ENCODE measurements around the gene SRSF6.
"Not testable (repeated sequence)": the region's sequence is repeated elsewhere in the genome, so short reads cannot be mapped to it uniquely, and the experiment has no call there.

The SRSF6 gene

GRCh38 chr20:43472671-43473380, 15.1 kb downstream of the SRSF6 start:
- Mint-ChIP-seq H3K9me3 (no peaks in the 10 kb centered on the region), H3K36me3 (ENCODE audit: insufficient read depth) (peaks cover 25% of the 10 kb centered on the region), H3K4me3 (no peak overlapping the region), H3K27me3 (no peaks in the 10 kb centered on the region), H3K4me1 (ENCODE audit: low read depth in 2 of 2) (no peaks in the 10 kb centered on the region), H3K27ac (no peak overlapping the region)
- ATAC-seq (replicated peaks) (no peak), DNase-seq (no peak)

GRCh38 chr20:43473381-43473704, 15.6 kb downstream of the SRSF6 start:
- DNase-seq = no peak
- Mint-ChIP-seq H3K4me3 (no peak overlapping the region), H3K36me3 (ENCODE audit: insufficient read depth) (peaks cover 19% of the 10 kb centered on the region), H3K9me3 (no peaks in the 10 kb centered on the region), H3K27me3 (no peaks in the 10 kb centered on the region), H3K4me1 (ENCODE audit: low read depth in 2 of 2) (no peaks in the 10 kb centered on the region), H3K27ac (no peak overlapping the region)
- ATAC-seq (replicated peaks) = no peak

DNA sequence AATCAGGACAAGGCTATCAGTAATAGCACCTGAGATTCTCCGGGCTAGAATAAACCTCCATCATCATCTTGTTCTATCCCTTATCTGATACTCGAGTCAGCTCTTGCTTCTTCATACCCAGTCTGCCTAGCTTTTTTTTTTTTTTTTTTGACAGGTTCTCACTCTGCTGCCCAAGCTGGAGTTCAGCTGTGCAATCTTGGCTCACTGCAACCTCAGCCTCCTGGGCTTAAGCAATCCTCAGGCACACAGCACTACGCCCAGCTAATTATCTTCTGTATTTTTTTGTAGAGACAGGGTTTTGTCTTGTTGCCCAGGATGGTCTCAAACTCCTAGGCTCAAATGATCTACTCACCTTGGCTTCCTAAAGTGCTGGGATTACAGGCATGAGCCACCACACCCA, 19.5 kb downstream of the SRSF6 start:
- Mint-ChIP-seq H3K4me3 (no peak overlapping the region), H3K4me1 (ENCODE audit: low read depth in 2 of 2) (no peaks in the 10 kb centered on the region), H3K27ac (no peak overlapping the region), H3K36me3 (ENCODE audit: insufficient read depth) (peaks cover 5% of the 10 kb centered on the region), H3K27me3 (peaks cover 0 to 13% of the 10 kb centered on the region in 2 donors), H3K9me3 (no peaks in the 10 kb centered on the region)
- ATAC-seq (replicated peaks) (no peak), DNase-seq (no peak)

- no peak for DNase-seq
- H3K4me1 Mint-ChIP-seq (ENCODE audit: low read depth in 2 of 2) = no peaks in the 10 kb centered on the region
Observed at GRCh38 chr20:43477619-43478018, 19.9 kb downstream of the SRSF6 start.

GRCh38 chr20:43490038-43490437, 32.3 kb downstream of the SRSF6 start:
- ATAC-seq (replicated peaks) = no peak
- H3K4me3 Mint-ChIP-seq = no peak overlapping the region
- no peaks in the 10 kb centered on the region for H3K36me3 Mint-ChIP-seq (ENCODE audit: insufficient read depth)

More at GRCh38 chr20:43477619-43478018, 19.9 kb downstream of the SRSF6 start:
- Mint-ChIP-seq H3K4me3 (no peak overlapping the region), H3K27ac (no peak overlapping the region), H3K27me3 (peaks cover 0 to 13% of the 10 kb centered on the region in 2 donors), H3K36me3 (ENCODE audit: insufficient read depth) (peaks cover 5% of the 10 kb centered on the region), H3K9me3 (no peaks in the 10 kb centered on the region)
- ATAC-seq (replicated peaks) = no peak

GRCh38 chr20:43492101-43492500, 34.4 kb downstream of the SRSF6 start:
- Mint-ChIP-seq H3K9me3 (no peaks in the 10 kb centered on the region), H3K27me3 (peaks cover 6 to 25% of the 10 kb centered on the region in 2 donors), H3K36me3 (ENCODE audit: insufficient read depth) (no peaks in the 10 kb centered on the region), H3K4me1 (ENCODE audit: low read depth in 2 of 2) (no peaks in the 10 kb centered on the region), H3K4me3 (no peak overlapping the region), H3K27ac (no peak overlapping the region)
- DNase-seq = no peak
- no peak for ATAC-seq (replicated peaks)

More at GRCh38 chr20:43490038-43490437, 32.3 kb downstream of the SRSF6 start:
- H3K4me1 Mint-ChIP-seq (ENCODE audit: low read depth in 2 of 2) = no peaks in the 10 kb centered on the region
- no peaks in the 10 kb centered on the region for H3K9me3 Mint-ChIP-seq
- peaks cover 6 to 14% of the 10 kb centered on the region in 2 donors for H3K27me3 Mint-ChIP-seq
- no peak overlapping the region for H3K27ac Mint-ChIP-seq
- no peak for DNase-seq

DNA sequence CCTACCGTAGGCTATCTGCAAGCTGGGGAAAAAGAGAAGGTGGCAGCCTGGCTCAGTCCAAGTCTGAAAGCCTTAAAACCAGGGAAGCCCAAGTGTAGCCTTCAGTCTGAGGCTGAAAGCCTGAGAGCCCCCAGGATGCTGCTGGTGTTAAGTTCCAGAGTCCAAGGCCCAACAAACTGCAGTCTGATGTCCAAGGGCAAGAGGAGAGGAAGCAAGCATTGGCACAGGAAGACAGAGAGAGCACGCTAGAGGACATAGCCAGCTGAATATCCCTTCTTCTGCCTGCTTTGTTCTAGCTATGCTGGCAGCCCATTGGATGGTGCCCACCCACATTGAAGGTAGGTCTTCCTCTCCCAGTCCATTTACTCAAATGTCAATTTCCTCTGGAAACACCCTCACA, 37.7 kb downstream of the SRSF6 start:
- Mint-ChIP-seq H3K4me1 (ENCODE audit: low read depth in 2 of 2) (no peaks in the 10 kb centered on the region), H3K27me3 (peaks cover 6 to 25% of the 10 kb centered on the region in 2 donors), H3K36me3 (ENCODE audit: insufficient read depth) (no peaks in the 10 kb centered on the region), H3K9me3 (no peaks in the 10 kb centered on the region), H3K4me3 (no peak overlapping the region), H3K27ac (no peak overlapping the region)
- no peak for ATAC-seq (replicated peaks)
- no peak for DNase-seq

DNA sequence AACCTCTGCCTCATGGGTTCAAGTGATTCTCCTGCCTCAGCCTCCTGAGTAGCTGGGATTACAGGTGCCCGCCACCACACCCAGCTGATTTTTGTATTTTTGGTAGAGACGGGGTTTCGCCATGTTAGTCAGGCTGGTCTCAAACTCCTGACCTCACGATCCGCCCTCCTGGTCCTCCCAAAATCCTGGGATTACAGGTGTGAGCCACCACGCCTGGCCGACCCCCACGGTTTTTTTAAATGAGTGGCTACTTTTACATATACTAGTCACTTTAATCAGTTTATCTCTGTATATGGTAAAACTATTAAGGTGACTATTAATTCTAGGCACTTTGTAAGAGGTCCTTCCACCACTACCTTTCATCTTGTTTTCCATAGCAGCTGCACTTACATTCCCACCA, 44.3 kb downstream of the SRSF6 start:
- not testable (repeated sequence) for H3K4me3 Mint-ChIP-seq; H3K36me3 Mint-ChIP-seq (ENCODE audit: insufficient read depth); H3K27ac Mint-ChIP-seq; ATAC-seq (replicated peaks); DNase-seq; H3K9me3 Mint-ChIP-seq; H3K4me1 Mint-ChIP-seq (ENCODE audit: low read depth in 2 of 2)
- H3K27me3 Mint-ChIP-seq = peaks cover 35 to 44% of the 10 kb centered on the region in 2 donors

DNA sequence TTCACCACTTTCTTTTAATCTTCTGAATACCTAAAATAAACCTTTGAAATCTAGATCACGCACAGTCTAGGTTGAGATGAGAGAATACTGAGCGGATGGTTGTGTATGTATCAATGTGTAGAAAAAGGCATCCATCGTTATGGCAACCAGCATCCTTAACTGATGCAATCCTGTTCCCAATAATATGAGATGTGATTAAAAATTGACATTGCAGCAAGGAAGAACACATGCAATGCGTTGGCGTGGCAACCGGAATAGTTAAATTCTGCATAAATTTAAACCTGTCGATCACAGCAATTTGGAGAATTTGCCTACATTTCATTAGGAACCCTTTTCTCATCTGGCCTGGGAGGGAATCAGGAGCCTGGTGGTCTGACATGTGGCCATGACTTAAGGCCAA, 48.5 kb downstream of the SRSF6 start:
- H3K27ac Mint-ChIP-seq = no peak overlapping the region
- H3K4me3 Mint-ChIP-seq = no peak overlapping the region

DNA sequence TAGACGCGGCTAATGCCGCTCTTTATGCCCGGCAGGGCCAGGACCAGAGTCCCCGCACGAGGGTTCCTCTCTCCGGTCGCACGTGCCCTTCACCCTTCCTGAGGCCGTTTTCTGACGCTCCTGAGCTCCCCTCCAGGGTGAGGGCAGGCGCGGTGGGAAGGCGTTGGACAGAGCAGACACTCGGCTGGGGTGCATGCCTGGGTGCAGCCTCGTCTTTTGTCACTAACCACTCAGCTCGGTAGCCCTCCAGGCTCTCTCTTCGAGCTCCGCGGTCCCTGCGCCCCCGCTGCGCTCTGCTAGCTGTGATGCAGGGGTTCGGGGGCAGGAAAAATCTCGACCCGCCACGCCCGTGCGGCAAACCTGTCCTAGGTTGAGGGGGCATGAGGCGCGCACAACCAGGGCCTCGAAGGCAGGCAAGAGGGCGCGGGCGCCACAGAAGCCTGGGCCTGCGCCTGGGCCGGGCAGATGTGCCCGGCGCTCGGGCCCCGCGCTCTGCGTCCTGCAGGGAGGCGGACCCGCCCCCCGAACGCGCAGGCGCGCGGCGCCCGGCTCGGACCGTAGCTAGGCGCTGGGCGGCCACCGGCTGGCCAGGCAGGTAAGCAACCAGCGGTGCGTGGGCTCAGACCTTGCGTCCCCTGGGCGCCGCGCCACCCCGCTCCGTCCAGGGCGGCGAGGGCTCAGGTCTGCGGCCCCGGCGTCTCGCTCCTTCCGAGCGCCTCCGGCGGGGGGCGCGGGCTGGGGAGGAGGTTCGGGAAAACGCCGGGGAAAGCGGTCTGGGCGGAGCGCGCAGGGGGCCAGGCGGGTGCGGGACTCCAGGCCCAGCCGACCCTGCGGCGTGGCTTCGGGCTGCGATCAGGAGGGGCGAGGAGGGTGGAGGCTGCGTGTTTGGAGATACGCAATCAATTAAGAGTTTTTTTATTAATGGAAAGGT, 49.7 kb downstream of the SRSF6 start, which contains the start of gene L3MBTL1:
TSS of gene L3MBTL1 (plus strand) at position 548 of the 931 bp plus-strand sequence. CDS start 5,807 bp downstream, outside the sequence.
- DNase-seq = no peak
- Mint-ChIP-seq H3K4me1 (ENCODE audit: low read depth in 2 of 2) (no peaks in the 10 kb centered on the region), H3K9me3 (no peaks in the 10 kb centered on the region), H3K27me3 (peaks cover 49 to 62% of the 10 kb centered on the region in 2 donors), H3K4me3 (peak within 1 kb of the TSS; percentile 42 to 53), H3K27ac (no peak within 1 kb of the TSS), H3K36me3 (ENCODE audit: insufficient read depth) (peaks cover 3% of the 10 kb centered on the region)
- peak; percentile 40 for ATAC-seq (replicated peaks)

More for the DNA sequence above, 48.5 kb downstream of the SRSF6 start:
- no peak for DNase-seq
- Mint-ChIP-seq H3K36me3 (ENCODE audit: insufficient read depth) (peaks cover 3% of the 10 kb centered on the region), H3K27me3 (peaks cover 51 to 66% of the 10 kb centered on the region in 2 donors), H3K4me1 (ENCODE audit: low read depth in 2 of 2) (no peaks in the 10 kb centered on the region), H3K9me3 (no peaks in the 10 kb centered on the region)
- ATAC-seq (replicated peaks) = no peak

GRCh38 chr20:43508106-43508505, 50.4 kb downstream of the SRSF6 start:
- peaks cover 42 to 55% of the 10 kb centered on the region in 2 donors for H3K27me3 Mint-ChIP-seq
- H3K36me3 Mint-ChIP-seq (ENCODE audit: insufficient read depth) = peaks cover 3% of the 10 kb centered on the region
- no peaks in the 10 kb centered on the region for H3K9me3 Mint-ChIP-seq
- DNase-seq = no peak
- H3K4me3 Mint-ChIP-seq = peak overlapping the region; percentile 35 to 53
- no peak overlapping the region for H3K27ac Mint-ChIP-seq
- peaks cover 0 to 3% of the 10 kb centered on the region in 2 donors for H3K4me1 Mint-ChIP-seq (ENCODE audit: low read depth in 2 of 2)
- peak; percentile 21 for ATAC-seq (replicated peaks)

DNA sequence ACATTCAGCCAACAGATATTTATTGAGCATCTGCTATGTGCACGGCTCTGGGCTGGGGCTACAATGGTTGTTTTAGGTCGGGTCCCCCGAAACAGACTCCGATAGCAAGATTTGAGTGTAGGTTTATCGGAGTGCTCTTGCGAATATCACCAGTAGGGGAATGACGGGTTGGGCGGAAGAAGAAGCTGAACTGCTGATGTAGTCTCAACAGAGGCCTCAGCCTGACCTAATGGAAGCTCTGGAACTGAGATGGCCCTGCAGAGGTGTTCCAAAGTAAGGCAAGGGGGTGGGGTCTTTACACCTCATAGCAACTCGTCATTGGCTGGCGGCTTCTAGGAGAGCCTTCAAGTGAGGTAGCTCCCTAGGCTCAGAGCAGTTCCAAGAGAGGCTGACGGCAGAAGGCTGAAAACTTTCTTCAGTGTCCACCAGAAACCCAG, 50.9 kb downstream of the SRSF6 start:
- H3K27ac Mint-ChIP-seq = no peak overlapping the region
- DNase-seq (no peak), ATAC-seq (replicated peaks) (no peak)
- peaks cover 0 to 3% of the 10 kb centered on the region in 2 donors for H3K4me1 Mint-ChIP-seq (ENCODE audit: low read depth in 2 of 2)
- H3K27me3 Mint-ChIP-seq = peaks cover 37 to 50% of the 10 kb centered on the region in 2 donors
- H3K36me3 Mint-ChIP-seq (ENCODE audit: insufficient read depth) = peaks cover 3% of the 10 kb centered on the region
- H3K9me3 Mint-ChIP-seq = no peaks in the 10 kb centered on the region
- H3K4me3 Mint-ChIP-seq = peak overlapping the region; percentile 35 to 53

GRCh38 chr20:43511879-43512278, 54.2 kb downstream of the SRSF6 start:
- peaks cover 18 to 23% of the 10 kb centered on the region in 2 donors for H3K27me3 Mint-ChIP-seq
- H3K9me3 Mint-ChIP-seq = no peaks in the 10 kb centered on the region
- no peak overlapping the region for H3K27ac Mint-ChIP-seq
- no peak for ATAC-seq (replicated peaks)
- peaks cover 3 to 16% of the 10 kb centered on the region in 2 donors for H3K4me1 Mint-ChIP-seq (ENCODE audit: low read depth in 2 of 2)
- H3K36me3 Mint-ChIP-seq (ENCODE audit: insufficient read depth) = peaks cover 8% of the 10 kb centered on the region
- DNase-seq = no peak
- no peak overlapping the region for H3K4me3 Mint-ChIP-seq
